Measurements from ENCODE around the gene FBXL19. TPM values are rescaled to one million over a fixed set of nuclear protein-coding genes. Genes with fewer than 3 reads are reported as not detected.

The FBXL19 gene
- total and polyA plus RNA-seq, 2 of the 13 experiments (the other 11 are each of a cell fraction or from before 2014, with no cell fraction given), result 6.0 to 13.7 TPM

DNA sequence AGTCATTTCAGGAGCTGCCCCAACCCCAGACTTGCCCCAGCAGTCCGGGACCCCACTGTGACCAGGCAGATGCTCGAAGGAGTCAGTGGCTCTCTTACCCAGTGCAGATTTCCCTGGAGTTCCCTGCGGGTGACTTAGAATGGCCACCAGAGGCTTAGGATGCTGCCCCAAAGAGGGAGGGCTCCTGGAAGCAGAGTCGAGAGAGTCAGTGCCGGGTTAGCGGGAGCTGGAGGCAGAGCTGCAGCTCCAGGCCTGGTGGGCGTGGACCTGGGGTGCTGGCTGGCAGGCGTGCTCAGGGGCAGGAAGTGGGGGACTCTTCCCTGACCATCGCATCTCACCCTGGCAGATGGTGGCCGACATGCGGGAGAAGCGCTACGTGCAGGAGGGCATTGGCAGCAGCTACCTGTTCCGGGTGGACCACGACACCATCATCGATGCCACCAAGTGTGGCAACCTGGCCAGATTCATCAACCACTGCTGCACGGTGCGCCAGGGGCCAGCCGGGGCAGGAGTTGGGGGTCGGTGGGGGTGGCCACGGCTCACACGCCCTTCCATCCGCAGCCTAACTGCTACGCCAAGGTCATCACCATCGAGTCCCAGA lies 60.0 kb downstream of the FBXL19 start (continued):
- no peak for TF ChIP-seq ZNF720 (CRISPR knock-in tag; IDR thresholded peaks at IDR 0.05)
- no peak for TF ChIP-seq MBD4 (IDR thresholded peaks at IDR 0.05; ENCODE audit: borderline replicate concordance, low read length)
- no peak for TF ChIP-seq SMARCC2 (IDR thresholded peaks at IDR 0.05)
- TF ChIP-seq ZFP36L1 (CRISPR knock-in tag; IDR thresholded peaks at IDR 0.05), result no peak
- TF ChIP-seq, protein P1, sequence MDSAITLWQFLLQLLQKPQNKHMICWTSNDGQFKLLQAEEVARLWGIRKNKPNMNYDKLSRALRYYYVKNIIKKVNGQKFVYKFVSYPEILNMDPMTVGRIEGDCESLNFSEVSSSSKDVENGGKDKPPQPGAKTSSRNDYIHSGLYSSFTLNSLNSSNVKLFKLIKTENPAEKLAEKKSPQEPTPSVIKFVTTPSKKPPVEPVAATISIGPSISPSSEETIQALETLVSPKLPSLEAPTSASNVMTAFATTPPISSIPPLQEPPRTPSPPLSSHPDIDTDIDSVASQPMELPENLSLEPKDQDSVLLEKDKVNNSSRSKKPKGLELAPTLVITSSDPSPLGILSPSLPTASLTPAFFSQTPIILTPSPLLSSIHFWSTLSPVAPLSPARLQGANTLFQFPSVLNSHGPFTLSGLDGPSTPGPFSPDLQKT (CRISPR knock-in tag; IDR thresholded peaks at IDR 0.05; ENCODE audit: borderline replicate concordance), result no peak
- TF ChIP-seq IRX3 (CRISPR knock-in tag; IDR thresholded peaks at IDR 0.05; ENCODE audit: borderline replicate concordance, low read depth), result no peak
- no peak for TF ChIP-seq ZNF235 (CRISPR knock-in tag; IDR thresholded peaks at IDR 0.05; ENCODE audit: borderline replicate concordance)
- TF ChIP-seq, protein P2, sequence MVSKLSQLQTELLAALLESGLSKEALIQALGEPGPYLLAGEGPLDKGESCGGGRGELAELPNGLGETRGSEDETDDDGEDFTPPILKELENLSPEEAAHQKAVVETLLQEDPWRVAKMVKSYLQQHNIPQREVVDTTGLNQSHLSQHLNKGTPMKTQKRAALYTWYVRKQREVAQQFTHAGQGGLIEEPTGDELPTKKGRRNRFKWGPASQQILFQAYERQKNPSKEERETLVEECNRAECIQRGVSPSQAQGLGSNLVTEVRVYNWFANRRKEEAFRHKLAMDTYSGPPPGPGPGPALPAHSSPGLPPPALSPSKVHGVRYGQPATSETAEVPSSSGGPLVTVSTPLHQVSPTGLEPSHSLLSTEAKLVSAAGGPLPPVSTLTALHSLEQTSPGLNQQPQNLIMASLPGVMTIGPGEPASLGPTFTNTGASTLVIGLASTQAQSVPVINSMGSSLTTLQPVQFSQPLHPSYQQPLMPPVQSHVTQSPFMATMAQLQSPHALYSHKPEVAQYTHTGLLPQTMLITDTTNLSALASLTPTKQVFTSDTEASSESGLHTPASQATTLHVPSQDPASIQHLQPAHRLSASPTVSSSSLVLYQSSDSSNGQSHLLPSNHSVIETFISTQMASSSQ (IDR thresholded peaks at IDR 0.05; ENCODE audit: low read depth), result no peak
- TF ChIP-seq, protein P2 (CRISPR knock-in tag; IDR thresholded peaks at IDR 0.05; ENCODE audit: borderline replicate concordance), result no peak

Data from HepG2 (cell line).